ENCODE results near the gene CLEC16A. TPM values are rescaled to one million over a fixed set of nuclear protein-coding genes. Genes with fewer than 3 reads are reported as not detected.
A peak's percentile ranks its signal among the peaks of the same experiment; 100 is the strongest.

CLEC16A gene
- total RNA-seq, 3 donors from 2014 or later = 20.0 to 35.3 (median 33.1) TPM

DNA sequence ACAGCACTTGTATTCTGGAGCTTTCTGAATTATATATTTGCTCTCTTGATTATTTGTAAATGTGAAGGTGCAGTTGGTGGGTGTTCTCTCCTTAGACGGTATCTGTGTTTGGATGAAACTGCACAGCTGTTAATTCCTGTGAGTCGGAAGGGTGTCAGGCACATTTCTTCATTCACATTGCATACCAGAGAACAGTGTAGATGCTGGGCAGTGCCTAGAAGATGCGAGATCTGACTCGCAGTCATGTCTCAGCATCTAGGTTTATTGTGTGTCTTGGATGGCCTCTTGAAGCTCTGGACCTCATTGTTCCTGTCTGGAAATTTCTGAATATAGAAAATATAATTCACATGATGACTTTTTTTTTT, 61.2 kb downstream of the CLEC16A start:
- H3K4me1 ChIP-seq = no peaks in the 10 kb centered on the region
- no peak for DNase-seq (ENCODE audit: low spot score in 2 of 2)
- H3K36me3 ChIP-seq = no peaks in the 10 kb centered on the region
- H3K9me3 ChIP-seq = no peaks in the 10 kb centered on the region
- H3K27me3 ChIP-seq = no peaks in the 10 kb centered on the region
- TF ChIP-seq POLR2AphosphoS5 (IDR thresholded peaks at IDR 0.05) (no peak), POLR2A (IDR thresholded peaks at IDR 0.05) (no peak)
- TF ChIP-seq, protein P1, sequence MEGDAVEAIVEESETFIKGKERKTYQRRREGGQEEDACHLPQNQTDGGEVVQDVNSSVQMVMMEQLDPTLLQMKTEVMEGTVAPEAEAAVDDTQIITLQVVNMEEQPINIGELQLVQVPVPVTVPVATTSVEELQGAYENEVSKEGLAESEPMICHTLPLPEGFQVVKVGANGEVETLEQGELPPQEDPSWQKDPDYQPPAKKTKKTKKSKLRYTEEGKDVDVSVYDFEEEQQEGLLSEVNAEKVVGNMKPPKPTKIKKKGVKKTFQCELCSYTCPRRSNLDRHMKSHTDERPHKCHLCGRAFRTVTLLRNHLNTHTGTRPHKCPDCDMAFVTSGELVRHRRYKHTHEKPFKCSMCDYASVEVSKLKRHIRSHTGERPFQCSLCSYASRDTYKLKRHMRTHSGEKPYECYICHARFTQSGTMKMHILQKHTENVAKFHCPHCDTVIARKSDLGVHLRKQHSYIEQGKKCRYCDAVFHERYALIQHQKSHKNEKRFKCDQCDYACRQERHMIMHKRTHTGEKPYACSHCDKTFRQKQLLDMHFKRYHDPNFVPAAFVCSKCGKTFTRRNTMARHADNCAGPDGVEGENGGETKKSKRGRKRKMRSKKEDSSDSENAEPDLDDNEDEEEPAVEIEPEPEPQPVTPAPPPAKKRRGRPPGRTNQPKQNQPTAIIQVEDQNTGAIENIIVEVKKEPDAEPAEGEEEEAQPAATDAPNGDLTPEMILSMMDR (IDR thresholded peaks at IDR 0.05) = no peak
- peak overlapping the region; percentile 62 to 78 for H3K27ac ChIP-seq
- intact Hi-C loops (cut with DNase I; ENCODE audit: low total_unique reads) = no loop called here
- no peak overlapping the region for H3K4me3 ChIP-seq

DNA sequence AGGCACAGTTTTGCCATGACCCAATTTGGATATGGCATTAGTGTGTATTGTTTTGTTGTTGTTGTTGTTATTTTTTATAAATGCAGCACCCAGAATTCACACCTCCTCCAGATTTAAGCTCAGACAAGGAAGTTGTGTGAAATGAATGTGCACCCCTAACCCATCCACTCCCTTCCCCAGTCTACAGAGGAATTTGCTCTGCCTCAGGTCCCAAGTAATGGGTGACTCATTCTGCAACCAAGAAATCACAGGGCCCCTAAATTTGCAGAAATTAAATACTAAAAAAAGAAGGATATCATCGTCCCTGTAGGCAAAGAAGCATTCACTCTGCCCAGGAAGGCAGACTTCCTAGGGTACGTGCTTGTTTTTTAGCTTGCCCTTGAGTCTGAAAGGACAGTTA, 62.3 kb downstream of the CLEC16A start:
- H3K27me3 ChIP-seq = no peaks in the 10 kb centered on the region
- intact Hi-C loops (cut with DNase I; ENCODE audit: low total_unique reads) = loop anchor here (2.0 kb wide), 1 partner anchor 34 kb away; no protein-coding TSS in a partner anchor
- no peak for DNase-seq (ENCODE audit: low spot score in 2 of 2)
- H3K27ac ChIP-seq = no peak overlapping the region
- H3K36me3 ChIP-seq = no peaks in the 10 kb centered on the region
- H3K4me1 ChIP-seq = no peaks in the 10 kb centered on the region
- TF ChIP-seq POLR2A (IDR thresholded peaks at IDR 0.05) = no peak
- TF ChIP-seq, protein P1 (IDR thresholded peaks at IDR 0.05) = no peak
- TF ChIP-seq POLR2AphosphoS5 (IDR thresholded peaks at IDR 0.05) = no peak
- H3K9me3 ChIP-seq = no peaks in the 10 kb centered on the region
- no peak overlapping the region for H3K4me3 ChIP-seq

GRCh38 chr16:11007714-11008280, 63.4 kb downstream of the CLEC16A start:
- H3K9me3 ChIP-seq = no peaks in the 10 kb centered on the region
- DNase-seq (ENCODE audit: low spot score in 2 of 2) = no peak
- TF ChIP-seq POLR2A (IDR thresholded peaks at IDR 0.05) (no peak), POLR2AphosphoS5 (IDR thresholded peaks at IDR 0.05) (no peak)
- TF ChIP-seq, protein P1 (IDR thresholded peaks at IDR 0.05) = no peak
- H3K27ac ChIP-seq = no peak overlapping the region
- no peaks in the 10 kb centered on the region for H3K4me1 ChIP-seq
- H3K4me3 ChIP-seq = no peak overlapping the region
- no peaks in the 10 kb centered on the region for H3K36me3 ChIP-seq
- H3K27me3 ChIP-seq = no peaks in the 10 kb centered on the region
- intact Hi-C loops (cut with DNase I; ENCODE audit: low total_unique reads) = loop anchor here (2.0 kb wide), 1 partner anchor 33 kb away; no protein-coding TSS in a partner anchor

DNA sequence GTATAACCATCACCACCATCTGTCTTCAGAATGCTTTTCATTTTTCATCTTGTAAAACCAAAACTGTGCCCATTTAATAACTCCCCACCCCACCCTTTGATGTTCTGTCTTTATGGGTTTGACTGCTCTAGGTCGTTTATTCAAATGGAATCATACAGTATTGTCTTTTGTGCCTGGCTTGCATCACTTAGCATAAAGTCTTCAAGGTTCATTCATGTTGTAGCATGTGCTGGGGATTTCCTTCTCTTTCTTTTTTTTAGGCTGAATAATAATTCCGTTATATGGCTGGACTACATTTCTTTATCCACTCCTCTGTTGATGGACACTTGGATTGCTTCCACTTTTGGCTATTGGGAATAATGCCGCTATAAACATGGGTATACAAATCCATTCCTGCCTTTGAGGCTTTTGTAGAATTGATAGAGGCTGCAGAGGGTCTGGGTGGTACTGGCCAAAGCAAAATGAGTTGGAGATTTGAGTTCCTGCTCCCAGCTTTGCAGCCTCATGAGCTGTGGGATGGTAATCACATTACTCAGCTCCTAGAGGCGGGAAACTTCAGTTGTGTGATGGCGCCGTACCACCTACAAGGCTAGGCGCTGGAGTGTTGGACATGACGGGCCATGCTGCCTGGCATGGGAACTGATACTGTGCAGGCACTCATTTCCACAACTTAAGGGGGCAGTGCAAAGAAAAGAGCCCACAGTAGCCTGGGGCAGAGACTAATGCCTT, 64.8 kb downstream of the CLEC16A start:
- Histone ChIP-seq H3K27ac (no peak overlapping the region), H3K9me3 (no peaks in the 10 kb centered on the region), H3K36me3 (no peaks in the 10 kb centered on the region), H3K4me1 (no peaks in the 10 kb centered on the region), H3K4me3 (no peak overlapping the region), H3K27me3 (no peaks in the 10 kb centered on the region)
- TF ChIP-seq, protein P1 (IDR thresholded peaks at IDR 0.05) = no peak
- no peak for TF ChIP-seq POLR2A (IDR thresholded peaks at IDR 0.05)
- no peak for TF ChIP-seq POLR2AphosphoS5 (IDR thresholded peaks at IDR 0.05)
- DNase-seq (ENCODE audit: low spot score in 2 of 2) = no peak
- intact Hi-C loops (cut with DNase I; ENCODE audit: low total_unique reads) = no loop called here

- DNase-seq (ENCODE audit: low spot score in 2 of 2) = no peak
- no peaks in the 10 kb centered on the region for H3K36me3 ChIP-seq
- H3K4me1 ChIP-seq = no peaks in the 10 kb centered on the region
- no peak overlapping the region for H3K27ac ChIP-seq
- H3K9me3 ChIP-seq = no peaks in the 10 kb centered on the region
- H3K27me3 ChIP-seq = no peaks in the 10 kb centered on the region
- intact Hi-C loops (cut with DNase I; ENCODE audit: low total_unique reads) = no loop called here
- TF ChIP-seq POLR2AphosphoS5 (IDR thresholded peaks at IDR 0.05) (peak in 2 of 3 donors; percentile 63 to 83), POLR2A (IDR thresholded peaks at IDR 0.05) (no peak)
- TF ChIP-seq, protein P1 (IDR thresholded peaks at IDR 0.05) = no peak
- H3K4me3 ChIP-seq = no peak overlapping the region
Observed at GRCh38 chr16:11010575-11011221, 66.3 kb downstream of the CLEC16A start.

Data from breast epithelium (tissue), 4 donors.